ENCODE data around the gene NR2C2.
"Not testable (repeated sequence)": the region's sequence is repeated elsewhere in the genome, so short reads cannot be mapped to it uniquely, and the experiment has no call there.

NR2C2 gene

GRCh38 chr3:14947100-14947885 is at the start of gene NR2C2:
NR2C2 (plus strand) TSS chr3:14947583; CDS start chr3:15003915, 56,332 bp downstream.
- DNase-seq (ENCODE audit: low read depth): peak; percentile 81

GRCh38 chr3:14898929-14899328 is 48.5 kb upstream of the NR2C2 start:
- no peak for DNase-seq (ENCODE audit: low read depth)

- DNase-seq (ENCODE audit: low read depth): no peak
Observed at GRCh38 chr3:14899993-14900618, 47.3 kb upstream of the NR2C2 start.

GRCh38 chr3:14900881-14901873 is 46.2 kb upstream of the NR2C2 start:
- DNase-seq (ENCODE audit: low read depth): no peak

- no peak for DNase-seq (ENCODE audit: low read depth)
Observed at GRCh38 chr3:14902719-14903118, 44.7 kb upstream of the NR2C2 start.

GRCh38 chr3:14903501-14903900 is 43.9 kb upstream of the NR2C2 start:
- not testable (repeated sequence) for DNase-seq (ENCODE audit: low read depth)

GRCh38 chr3:14905055-14905657 is 42.2 kb upstream of the NR2C2 start:
- no peak for DNase-seq (ENCODE audit: low read depth)

GRCh38 chr3:14906355-14906971 is 40.9 kb upstream of the NR2C2 start:
- no peak for DNase-seq (ENCODE audit: low read depth)

GRCh38 chr3:14907043-14907966 is 40.1 kb upstream of the NR2C2 start:
- no peak for DNase-seq (ENCODE audit: low read depth)

GRCh38 chr3:14909250-14909649 is 38.1 kb upstream of the NR2C2 start:
- no peak for DNase-seq (ENCODE audit: low read depth)

- no peak for DNase-seq (ENCODE audit: low read depth)
Observed at GRCh38 chr3:14911651-14912050, 35.7 kb upstream of the NR2C2 start.

GRCh38 chr3:14913071-14913925 is 34.1 kb upstream of the NR2C2 start:
- no peak for DNase-seq (ENCODE audit: low read depth)

GRCh38 chr3:14913926-14914778 is 33.2 kb upstream of the NR2C2 start:
- DNase-seq (ENCODE audit: low read depth): no peak

- no peak for DNase-seq (ENCODE audit: low read depth)
Observed at GRCh38 chr3:14914779-14915117, 32.6 kb upstream of the NR2C2 start.

GRCh38 chr3:14915636-14916222 is 31.7 kb upstream of the NR2C2 start:
- no peak for DNase-seq (ENCODE audit: low read depth)

- DNase-seq (ENCODE audit: low read depth): no peak
Observed at GRCh38 chr3:14918356-14918860, 29.0 kb upstream of the NR2C2 start.

- DNase-seq (ENCODE audit: low read depth): no peak
Observed at GRCh38 chr3:14920536-14920935, 26.8 kb upstream of the NR2C2 start.

GRCh38 chr3:14921034-14921616 is 26.3 kb upstream of the NR2C2 start:
- DNase-seq (ENCODE audit: low read depth): peak; percentile 60

Data from stimulated activated CD4-positive, alpha-beta T cell treated with anti-CD3 and anti-CD28 coated beads, Interleukin-2, amount 100 ng/mL, for 4 hours (primary cell).